GM12878 (cell line): ENCODE data around the gene MTRR. TPM values are rescaled to one million over a fixed set of nuclear protein-coding genes. Genes with fewer than 3 reads are reported as not detected.

Experiments used
- ATAC-seq: fragments of 200-7000 bp; cut with Tn5 transposase; 3 replicates; pipeline ENCODE4 v1.9.1; 2020; ENCODE audit warnings: mild to moderate bottlenecking, moderate library complexity
- BruUV-seq: library from RNA; stranded (reverse); fragments of 400-500 nt; replicated peaks from 2 replicates; lab custom pipeline; 2021; lab: Mats Ljungman, UMichigan
- CTCF ChIA-PET: fragments of 300-600 bp; sonication (Branson Sonifier 250); formaldehyde crosslinking; extraction: SDS; loops from one replicate; lab custom pipeline; 2021; ENCODE audit warnings: inconsistent platforms; lab: Yijun Ruan, JAX
- POLR2A ChIA-PET: fragments of 350-600 bp; formaldehyde crosslinking; extraction: SDS; loops from one replicate; lab custom pipeline; 2021; ENCODE audit warnings: inconsistent platforms; lab: Charles Lee
- RAD21 ChIA-PET: fragments of 300-600 bp; sonication (Branson Sonifier 250); formaldehyde crosslinking; loops from one replicate; lab custom pipeline; 2023; ENCODE audit warnings: antibody characterized with exemption; ENCODE audit not compliant: unreplicated experiment; lab: Charles Lee
- SMC1A ChIA-PET: fragments of 300-600 bp; sonication (Branson Sonifier 250); formaldehyde crosslinking; loops from one replicate; lab custom pipeline; 2023; ENCODE audit not compliant: unreplicated experiment, uncharacterized antibody; lab: Charles Lee
- DNase-seq: peaks from one replicate; pipeline ENCODE4 v3.0.0-alpha.2; 2011; ENCODE audit warnings: low read depth, low spot score
- FAIRE-seq: peaks from 3 replicates; lab custom pipeline; 2011; peaks lifted over from hg19 to GRCh38; lab: Jason Lieb, UNC
- H2AFZ ChIP-seq: 2 replicates; pipeline ENCODE4 v1.6.0; 2011; ENCODE audit warnings: low read depth, low read length, control low read depth; ENCODE audit not compliant: control insufficient read depth
- H3K27ac ChIP-seq: 2 replicates; pipeline ENCODE4 v1.5.1; 2011; ENCODE audit warnings: control low read depth; ENCODE audit not compliant: control insufficient read depth, insufficient read depth
- H3K27me3 ChIP-seq, 2 experiments: replicated peaks in 1 of 2; 2 replicates each; pipeline versions ENCODE4 v1.6.0 to v1.6.1; 2011; ENCODE audit warnings: low read length in 1 of 2; ENCODE audit not compliant: control insufficient read depth in 2 of 2, insufficient read depth in 2 of 2
- H3K36me3 ChIP-seq, 2 experiments: 2 replicates each; pipeline ENCODE4 v1.5.1; 2011; ENCODE audit warnings: low read length in 1 of 2; ENCODE audit not compliant: control insufficient read depth in 2 of 2, insufficient read depth in 2 of 2
- H3K4me1 ChIP-seq: 2 replicates; pipeline ENCODE4 v1.6.1; 2011; ENCODE audit warnings: mild to moderate bottlenecking, low read length, moderate library complexity, mixed read lengths; ENCODE audit not compliant: control insufficient read depth, insufficient read depth
- H3K4me2 ChIP-seq: 2 replicates; pipeline ENCODE4 v1.6.0; 2011; ENCODE audit warnings: control low read depth; ENCODE audit not compliant: control insufficient read depth, insufficient read depth
- H3K4me3 ChIP-seq: fragments of 200-600 bp; sonication (generic); 2 replicates; pipeline ENCODE4 v1.5.1; 2016
- H3K79me2 ChIP-seq: 2 replicates; pipeline ENCODE4 v1.6.0; 2011; ENCODE audit warnings: low read length; ENCODE audit not compliant: control insufficient read depth, insufficient read depth
- H3K9ac ChIP-seq: 2 replicates; pipeline ENCODE4 v1.8.0; 2011; ENCODE audit warnings: low read length, control low read depth, mixed read lengths; ENCODE audit not compliant: control insufficient read depth, insufficient read depth
- H3K9me3 ChIP-seq: replicated peaks from 3 replicates; pipeline ENCODE4 v1.5.1; 2011; ENCODE audit warnings: mild to moderate bottlenecking, low read length; ENCODE audit not compliant: control insufficient read depth, insufficient read depth
- H4K20me1 ChIP-seq: 2 replicates; pipeline ENCODE4 v1.6.0; 2011; ENCODE audit not compliant: control insufficient read depth, insufficient read depth
- BACH1 ChIP-seq: fragments of 450-650 bp; IDR thresholded peaks from 2 replicates; pipeline ENCODE4 v1.6.1; 2017; ENCODE audit warnings: mild to moderate bottlenecking, borderline replicate concordance
- FOS ChIP-seq: IDR thresholded peaks from 3 replicates; pipeline ENCODE4 v1.6.1; 2011; ENCODE audit warnings: borderline replicate concordance; ENCODE audit not compliant: insufficient read length; ENCODE audit errors: extremely low read depth
- GABPA ChIP-seq: IDR thresholded peaks from 2 replicates; pipeline ENCODE4 v1.6.1; 2014; ENCODE audit warnings: antibody characterized with exemption, low read depth, mild to moderate bottlenecking, inconsistent platforms
- IRF3 ChIP-seq: fragments of 450-650 bp; IDR thresholded peaks from 2 replicates; pipeline ENCODE4 v1.6.1; 2014; ENCODE audit warnings: mild to moderate bottlenecking
- MEF2A ChIP-seq: IDR thresholded peaks from 2 replicates; pipeline ENCODE4 v1.6.1; 2011; ENCODE audit warnings: low read depth, mild to moderate bottlenecking, low read length, moderate library complexity; ENCODE audit not compliant: insufficient read depth
- MYC ChIP-seq: IDR thresholded peaks from 2 replicates; pipeline ENCODE4 v1.6.1; 2011; ENCODE audit warnings: mild to moderate bottlenecking, low read length, moderate library complexity, inconsistent platforms; ENCODE audit not compliant: insufficient read depth, insufficient replicate concordance, insufficient read length, severe bottlenecking
- RAD21 ChIP-seq: IDR thresholded peaks from 2 replicates; pipeline ENCODE4 v1.6.1; 2011; ENCODE audit warnings: mild to moderate bottlenecking, low read depth, low read length, moderate library complexity; ENCODE audit not compliant: insufficient read depth
- RBBP5 ChIP-seq: fragments of 200-600 bp; sonication (generic); conservative IDR thresholded peaks from 2 replicates; pipeline ENCODE4 v1.6.1; 2016
- RFX5 ChIP-seq: IDR thresholded peaks from 2 replicates; pipeline ENCODE4 v1.6.1; 2011; ENCODE audit warnings: low read depth, low read length, improper control_type of control experiment
- SIX5 ChIP-seq: IDR thresholded peaks from 2 replicates; pipeline ENCODE4 v1.6.1; 2011; ENCODE audit warnings: mild to moderate bottlenecking, low read depth, low read length, moderate library complexity; ENCODE audit not compliant: severe bottlenecking
- SKIL ChIP-seq: fragments of 450-650 bp; IDR thresholded peaks from 2 replicates; pipeline ENCODE4 v1.6.1; 2017; ENCODE audit warnings: mild to moderate bottlenecking, low read depth, inconsistent platforms; ENCODE audit not compliant: poor library complexity, severe bottlenecking
- SMAD5 ChIP-seq: IDR thresholded peaks from 2 replicates; pipeline ENCODE4 v1.6.1; 2016; ENCODE audit warnings: antibody characterized with exemption, low read depth
- SMC3 ChIP-seq: IDR thresholded peaks from 2 replicates; pipeline ENCODE4 v1.6.1; 2011; ENCODE audit warnings: low read length, improper control_type of control experiment, borderline replicate concordance
- STAT3 ChIP-seq: IDR thresholded peaks from 2 replicates; pipeline ENCODE4 v1.6.1; 2011; ENCODE audit warnings: low read depth, low read length, improper control_type of control experiment
- USF2 ChIP-seq: IDR thresholded peaks from 2 replicates; pipeline ENCODE4 v1.6.1; 2011; ENCODE audit warnings: low read depth, low read length, improper control_type of control experiment, borderline replicate concordance
- YBX1 ChIP-seq: fragments of 450-650 bp; IDR thresholded peaks from 2 replicates; pipeline ENCODE4 v1.6.1; 2016; ENCODE audit warnings: antibody characterized with exemption
- WGBS: methylation state at CpG from one replicate; pipeline ENCODE4 v1.1.6; 2016; ENCODE audit warnings: low lambda C conversion rate; ENCODE audit not compliant: insufficient replicate concordance, insufficient coverage; ENCODE audit errors: missing lambda C conversion rate; 5-methylcytosine and 5-hydroxymethylcytosine counted together
- in situ Hi-C: fragments of 300-500 bp; cut with MboI; formaldehyde crosslinking; loops from 9 replicates; pipeline ENCODE4 v1.14.3; 2018; ENCODE audit warnings: mixed read lengths
- intact Hi-C: fragments of 100-400 bp; cut with micrococcal nuclease; formaldehyde crosslinking; loops from one replicate; pipeline ENCODE4 v1.14.2; 2022; ENCODE audit not compliant: unreplicated experiment
- polyA plus RNA-seq, 11 experiments: library from polyadenylated mRNA; depleted of rRNA in 4 of 11; unstranded in 6 of 11; stranded (reverse) in 5 of 11; fragments of >200 nt; fragmentation: Nextera tagmentation in 4 of 11; fragmentation: Illumina TruSeq in 1 of 11; extraction: Ambion mirVana in 4 of 11; extraction: Trizol in 1 of 11; gene quantifications; 1 replicate in 1 of 11; 2 replicates in 10 of 11; pipeline versions ENCODE4 v1.2.1 to v1.2.3, GENCODE V29; 2011 to 2016; ENCODE audit warnings: inconsistent platforms in 2 of 11, missing spikeins in 2 of 11, low read depth in 1 of 11
- total RNA-seq, 4 experiments: library from RNA; depleted of rRNA in 3 of 4; stranded (reverse); fragments of >200 nt in 3 of 4; fragmentation: Illumina TruSeq in 1 of 4; extraction: Trizol in 1 of 4; gene quantifications; 2 replicates each; pipeline versions ENCODE4 v1.2.1 to v1.2.3, GENCODE V29; 2013 to 2021
- TF ChIP-seq, protein P1 (sequence below), 3 experiments: IDR thresholded peaks in 2 of 3; conservative IDR thresholded peaks in 1 of 3; 2 replicates each; pipeline ENCODE4 v1.5.1; 2011; ENCODE audit warnings: low read depth in 3 of 3, low read length in 3 of 3, mild to moderate bottlenecking in 3 of 3, control low read depth in 2 of 3, moderate library complexity in 2 of 3, inconsistent platforms in 1 of 3, mixed read lengths in 1 of 3; ENCODE audit not compliant: control insufficient read depth in 2 of 3, insufficient read depth in 1 of 3; ENCODE audit errors: extremely low read depth in 1 of 3

MTRR gene
- total and polyA plus RNA-seq, 10 of the 15 experiments (the other 5 are each of a cell fraction or from before 2014, with no cell fraction given), result 13.8 to 76.9 (median 38.0) TPM

DNA sequence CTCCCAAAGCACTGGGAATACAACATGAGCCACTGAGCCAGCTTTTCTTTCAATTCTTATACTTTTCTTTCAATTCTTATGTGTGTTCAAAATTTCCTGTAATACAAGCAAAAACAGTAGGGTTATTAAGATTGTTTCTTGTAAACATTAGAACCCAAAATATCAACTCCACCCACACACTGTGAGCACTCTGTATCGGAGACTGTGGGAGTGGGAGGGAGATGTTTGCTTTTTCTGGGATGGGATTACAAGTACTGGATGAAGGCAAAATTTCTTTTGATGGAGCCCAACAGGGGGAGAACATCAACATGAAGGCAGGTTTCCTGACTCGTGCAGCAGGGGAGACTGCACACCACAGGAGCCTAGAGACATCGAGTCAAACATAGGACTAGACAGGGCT lies 13.3 kb upstream of the MTRR start (continued):
- TF ChIP-seq BACH1 (no peak), IRF3 (no peak)
- TF ChIP-seq, all 136 proteins: peak for 0

DNA sequence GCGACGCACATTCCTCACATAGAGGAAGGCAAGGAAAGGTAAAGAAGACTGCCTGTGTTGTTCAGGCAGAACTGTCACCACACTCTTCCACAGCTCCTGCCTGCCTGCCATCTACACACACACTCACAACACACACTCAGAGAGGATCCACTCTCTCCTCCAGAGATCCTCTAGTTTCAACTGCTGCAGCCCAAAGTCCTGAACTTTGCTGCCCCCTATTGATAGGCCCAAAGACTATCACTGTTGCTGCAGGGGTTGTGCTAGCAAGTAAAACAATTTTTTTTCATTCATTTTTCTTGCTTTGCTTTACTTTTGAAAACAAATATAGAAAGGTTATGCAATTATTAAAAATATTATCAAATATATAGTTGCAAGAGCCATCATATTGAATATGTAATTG lies 12.1 kb upstream of the MTRR start:
- Histone ChIP-seq H3K36me3 (peaks cover 0 to 15% of the 10 kb centered on the region in 2 experiments; a peak in 3 of 4 replicates), H3K27me3 (no peaks in the 10 kb centered on the region), H3K4me3 (no peak overlapping the region), H3K9me3 (no peaks in the 10 kb centered on the region), H3K27ac (no peak overlapping the region), H3K9ac (no peak overlapping the region), H3K79me2 (no peaks in the 10 kb centered on the region), H2AFZ (no peak overlapping the region), H3K4me2 (no peak overlapping the region), H4K20me1 (no peaks in the 10 kb centered on the region), H3K4me1 (no peaks in the 10 kb centered on the region)
- ATAC-seq, result peak; percentile 76
- peak; percentile 41 for FAIRE-seq
- ChIA-PET SMC1A (interaction anchor here (0.6 to 1.0 kb wide), 2 partner anchors 18 to 103 kb away, joined by 3 read pairs; no protein-coding TSS in a partner anchor), POLR2A (no interaction called here), RAD21 (no interaction called here), CTCF (interaction anchor here (0.6 to 2.2 kb wide), 5 partner anchors 13 to 501 kb away, joined by 3 to 8 read pairs (median 5); no protein-coding TSS in a partner anchor)
- DNase-seq, result no peak
- 89% methylated on average over 2 of the region's 2 CpGs for WGBS
- BruUV-seq, result no TSS peak
- in situ Hi-C loops, result no loop called here
- intact Hi-C loops, result no loop called here
- TF ChIP-seq BACH1 (no peak), STAT3 (no peak), GABPA (no peak), YBX1 (no peak), SKIL (no peak), RFX5 (no peak), SIX5 (no peak), USF2 (no peak), SMC3 (peak; percentile 17; the same call in 1 of the 2 replicates), MEF2A (no peak), RBBP5 (no peak), MYC (no peak), FOS (no peak), SMAD5 (no peak), RAD21 (peak; percentile 60; the same call in 1 of the 2 replicates)
- TF ChIP-seq, protein P1, sequence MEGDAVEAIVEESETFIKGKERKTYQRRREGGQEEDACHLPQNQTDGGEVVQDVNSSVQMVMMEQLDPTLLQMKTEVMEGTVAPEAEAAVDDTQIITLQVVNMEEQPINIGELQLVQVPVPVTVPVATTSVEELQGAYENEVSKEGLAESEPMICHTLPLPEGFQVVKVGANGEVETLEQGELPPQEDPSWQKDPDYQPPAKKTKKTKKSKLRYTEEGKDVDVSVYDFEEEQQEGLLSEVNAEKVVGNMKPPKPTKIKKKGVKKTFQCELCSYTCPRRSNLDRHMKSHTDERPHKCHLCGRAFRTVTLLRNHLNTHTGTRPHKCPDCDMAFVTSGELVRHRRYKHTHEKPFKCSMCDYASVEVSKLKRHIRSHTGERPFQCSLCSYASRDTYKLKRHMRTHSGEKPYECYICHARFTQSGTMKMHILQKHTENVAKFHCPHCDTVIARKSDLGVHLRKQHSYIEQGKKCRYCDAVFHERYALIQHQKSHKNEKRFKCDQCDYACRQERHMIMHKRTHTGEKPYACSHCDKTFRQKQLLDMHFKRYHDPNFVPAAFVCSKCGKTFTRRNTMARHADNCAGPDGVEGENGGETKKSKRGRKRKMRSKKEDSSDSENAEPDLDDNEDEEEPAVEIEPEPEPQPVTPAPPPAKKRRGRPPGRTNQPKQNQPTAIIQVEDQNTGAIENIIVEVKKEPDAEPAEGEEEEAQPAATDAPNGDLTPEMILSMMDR (IDR thresholded peaks at IDR 0.05 in 2 of 3, conservative IDR thresholded peaks at IDR 0.05 in 1 of 3; ENCODE audit: control insufficient read depth in 2 of 3, extremely low read depth in 1 of 3, insufficient read depth in 1 of 3, low read depth in 3 of 3, low read length in 3 of 3), result peak; percentile 54 to 63 (median 54); a peak in 4 of 6 replicates
